ENCODE results near the gene TEX22.
A peak's percentile ranks its signal among the peaks of the same experiment; 100 is the strongest.
"Not testable (repeated sequence)": the region's sequence is repeated elsewhere in the genome, so short reads cannot be mapped to it uniquely, and the experiment has no call there.

Gene TEX22

DNA sequence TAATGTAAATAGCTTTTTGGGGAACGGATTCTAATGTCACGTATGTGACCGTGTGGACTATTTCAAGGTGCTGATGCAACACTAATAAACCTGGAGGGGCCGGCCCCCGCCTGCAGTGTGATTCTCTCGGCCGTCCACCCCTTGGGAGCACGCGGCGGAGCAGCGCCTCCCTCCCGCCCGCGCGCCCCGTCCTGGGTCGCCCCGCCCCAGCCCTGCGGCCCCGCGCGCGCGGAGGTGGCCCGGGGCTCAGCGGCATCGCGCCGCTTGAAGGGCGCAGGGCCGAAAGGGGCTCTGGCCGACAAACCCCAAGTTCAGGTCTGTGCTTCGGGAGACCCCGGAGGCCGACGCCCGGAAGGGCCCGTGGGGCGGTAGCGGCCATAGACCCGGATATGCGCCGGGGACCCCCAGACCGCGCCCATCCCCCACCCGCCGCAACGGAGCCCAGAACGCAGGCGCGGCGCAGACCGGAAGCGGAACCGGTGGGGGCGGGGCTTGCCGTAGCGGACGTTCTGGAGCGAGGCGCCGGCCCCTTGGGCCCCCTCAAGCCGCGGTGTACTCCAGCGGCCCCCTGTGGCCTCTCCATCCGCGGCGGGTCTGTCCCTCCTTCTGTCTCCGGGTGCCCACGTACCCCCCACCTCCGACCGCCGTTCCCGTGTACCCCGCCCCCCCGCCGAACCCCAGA lies at the start of gene TEX22:
TEX22 (plus strand) TSS at position 495 of the 682 bp plus-strand sequence. CDS start 803 bp downstream, outside the sequence.
- peak; percentile 26 for DNase-seq (ENCODE audit: low read depth)

GRCh38 chr14:105348945-105349699 lies 49.2 kb upstream of the TEX22 start:
- no peak for DNase-seq (ENCODE audit: low read depth)

- DNase-seq (ENCODE audit: low read depth), result no peak
Measured at GRCh38 chr14:105349992-105350391, 48.3 kb upstream of the TEX22 start.

DNA sequence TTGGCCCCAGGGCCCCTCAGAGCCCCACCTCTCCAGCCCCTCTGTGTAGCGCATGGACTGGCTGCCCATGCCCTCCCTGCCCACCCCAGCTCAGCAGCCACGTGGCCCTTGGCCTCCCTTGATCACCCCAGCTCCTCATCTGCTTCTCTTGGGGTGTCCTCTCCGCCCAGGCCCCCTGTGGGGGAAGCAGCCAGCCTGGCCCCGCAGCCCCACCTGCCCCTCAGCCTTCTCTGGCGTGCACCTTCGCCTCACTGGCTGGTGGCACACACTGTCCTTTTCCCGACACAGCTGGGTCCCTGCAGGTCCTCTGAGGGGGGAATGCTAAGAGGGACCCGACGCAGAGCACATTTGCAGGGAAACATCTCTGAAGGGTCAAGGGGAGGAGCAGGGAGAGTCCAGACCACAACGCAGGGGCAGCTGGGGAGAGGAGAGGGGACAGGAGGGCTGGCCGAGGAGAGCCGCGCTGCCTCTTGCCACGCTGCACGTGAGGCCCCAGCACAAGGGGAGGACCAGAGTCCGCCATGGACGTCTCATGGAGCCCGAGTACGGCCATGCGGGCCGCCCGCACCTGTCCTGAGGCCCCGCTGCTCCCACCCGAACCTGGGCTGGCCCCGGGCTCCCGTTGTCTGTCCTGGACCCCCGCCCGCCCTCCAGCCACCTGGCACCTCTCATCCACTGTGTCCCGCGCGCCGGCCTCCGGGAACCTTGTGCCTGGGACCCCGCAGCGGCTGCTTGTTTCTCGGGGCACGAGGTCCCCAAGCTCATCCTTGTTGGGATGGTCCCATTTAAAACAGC lies 47.7 kb upstream of the TEX22 start:
- DNase-seq (ENCODE audit: low read depth), result no peak

DNA sequence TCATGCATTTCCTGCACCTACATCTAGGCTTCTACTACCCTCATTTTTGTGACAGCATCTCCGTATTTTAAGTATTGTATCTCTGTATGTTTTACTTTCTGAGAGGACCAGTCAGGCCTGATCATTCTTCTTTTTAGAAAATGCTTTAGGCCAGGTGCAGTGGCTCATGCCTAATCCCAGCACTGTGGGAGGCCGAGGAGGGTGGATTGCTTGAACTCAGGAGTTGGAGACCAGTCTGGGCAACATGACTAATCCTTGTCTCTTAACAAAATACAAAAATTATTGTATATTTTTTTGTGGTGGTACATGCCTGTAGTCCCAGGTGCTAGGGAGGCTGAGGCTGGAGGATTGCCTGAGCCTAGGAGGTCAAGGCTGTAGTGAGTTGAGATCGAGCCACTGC lies 46.9 kb upstream of the TEX22 start:
- no peak for DNase-seq (ENCODE audit: low read depth)

DNA sequence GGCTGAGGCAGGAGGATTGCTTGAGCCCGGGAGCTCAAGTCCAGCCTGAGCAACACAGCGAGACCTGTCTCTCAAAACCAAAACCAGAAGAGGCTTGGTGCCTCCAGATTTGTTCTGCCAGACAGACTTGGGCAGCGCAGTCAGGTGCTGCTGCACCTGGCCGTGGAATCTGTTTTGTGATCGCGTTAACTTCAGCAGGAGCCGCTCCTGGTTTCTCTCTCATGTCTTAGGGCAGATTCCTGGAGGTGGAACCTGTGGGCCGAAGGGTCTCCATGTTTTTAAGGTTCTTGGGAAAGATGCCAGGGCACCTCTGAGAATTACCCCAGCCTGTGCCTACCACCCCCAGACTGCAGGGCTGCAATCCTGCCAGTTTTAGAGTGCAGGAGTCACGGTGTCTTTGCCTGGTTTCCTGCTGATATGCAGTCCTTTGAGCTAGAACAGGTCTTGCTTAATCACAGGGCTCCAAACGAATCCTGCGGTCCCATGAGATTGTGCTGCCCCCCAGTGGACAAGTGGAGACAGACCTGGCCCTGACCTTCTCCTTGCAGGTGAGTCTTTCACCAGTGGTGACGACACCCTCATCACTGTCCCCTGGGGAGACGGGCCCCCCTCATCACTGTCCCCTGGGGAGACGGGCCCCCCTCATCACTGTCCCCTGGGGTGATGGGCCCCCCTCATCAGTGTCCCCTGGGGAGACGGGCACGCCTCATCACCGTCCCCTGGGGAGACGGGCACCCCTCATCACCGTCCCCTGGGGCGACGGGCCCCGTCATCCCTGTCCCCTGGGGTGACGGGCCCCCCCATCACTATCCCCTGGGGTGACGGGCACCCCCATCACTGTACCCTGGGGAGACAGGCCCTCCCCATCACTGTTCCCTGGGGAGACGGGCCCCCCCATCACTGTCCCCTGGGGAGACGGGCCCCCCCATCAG lies 46.2 kb upstream of the TEX22 start:
- DNase-seq (ENCODE audit: low read depth), result peak; percentile 45

GRCh38 chr14:105353136-105353535 lies 45.2 kb upstream of the TEX22 start:
- DNase-seq (ENCODE audit: low read depth), result no peak

- no peak for DNase-seq (ENCODE audit: low read depth)
Measured at GRCh38 chr14:105354541-105354940, 43.8 kb upstream of the TEX22 start.

GRCh38 chr14:105355049-105355575 lies 43.2 kb upstream of the TEX22 start:
- DNase-seq (ENCODE audit: low read depth), result no peak

DNA sequence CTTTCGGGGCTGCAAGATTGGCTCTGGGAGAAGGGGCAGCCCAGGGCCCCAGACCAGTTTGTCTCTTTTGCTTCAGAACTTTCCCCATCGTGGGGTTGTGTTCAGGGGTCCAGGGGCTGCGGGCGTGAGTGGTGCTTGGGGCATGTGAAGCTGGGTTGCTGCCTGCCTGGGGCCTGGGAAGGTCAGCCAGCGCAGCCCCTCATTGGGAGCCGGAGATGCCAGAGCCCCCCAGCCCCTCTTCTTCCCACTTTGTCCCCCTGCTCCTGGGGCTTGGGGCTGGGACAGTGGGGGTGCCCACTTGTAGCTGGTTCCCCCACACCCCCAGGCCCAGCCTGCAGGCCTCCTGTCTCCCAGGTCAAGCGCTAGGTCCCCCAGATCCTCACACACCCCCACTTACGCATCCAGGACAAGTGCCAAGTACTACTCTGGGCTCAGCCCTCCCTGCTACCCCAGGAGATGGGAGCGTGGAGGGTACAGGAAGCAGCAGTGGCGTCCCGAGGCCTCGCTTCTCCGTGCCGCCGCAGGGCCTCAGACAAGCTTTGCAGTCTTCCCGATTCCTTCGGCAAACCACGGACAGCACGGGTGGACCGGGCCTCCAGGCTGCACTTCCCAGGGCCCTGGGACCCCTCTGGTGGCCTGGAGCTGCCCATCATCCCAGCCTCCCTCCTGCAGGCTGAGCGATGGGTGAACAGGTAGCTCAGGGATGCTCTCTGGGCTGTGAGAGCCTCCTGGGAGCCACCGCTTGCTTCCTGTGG lies 42.3 kb upstream of the TEX22 start:
- no peak for DNase-seq (ENCODE audit: low read depth)

GRCh38 chr14:105356927-105357326 lies 41.4 kb upstream of the TEX22 start:
- DNase-seq (ENCODE audit: low read depth), result no peak

DNA sequence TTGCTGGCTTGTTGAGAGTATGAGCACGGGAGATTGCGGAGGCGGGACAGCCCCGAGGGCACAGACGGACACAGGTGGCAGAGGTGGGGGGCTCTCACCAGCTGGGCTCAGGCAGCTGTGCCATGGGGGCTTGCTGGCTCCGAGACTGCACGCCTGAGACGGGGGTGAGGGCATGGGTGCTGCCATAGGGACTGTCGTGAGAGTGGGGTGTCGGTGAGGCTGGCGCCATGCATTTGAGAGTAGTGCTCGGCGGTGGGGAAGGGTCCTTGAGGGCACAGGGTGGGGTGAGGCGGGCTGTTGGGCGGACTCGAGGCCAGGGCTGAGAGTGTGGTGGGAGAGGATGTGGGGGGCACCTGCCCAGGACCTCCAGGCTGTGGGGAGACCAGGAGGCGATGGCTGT lies 40.7 kb upstream of the TEX22 start:
- no peak for DNase-seq (ENCODE audit: low read depth)

DNA sequence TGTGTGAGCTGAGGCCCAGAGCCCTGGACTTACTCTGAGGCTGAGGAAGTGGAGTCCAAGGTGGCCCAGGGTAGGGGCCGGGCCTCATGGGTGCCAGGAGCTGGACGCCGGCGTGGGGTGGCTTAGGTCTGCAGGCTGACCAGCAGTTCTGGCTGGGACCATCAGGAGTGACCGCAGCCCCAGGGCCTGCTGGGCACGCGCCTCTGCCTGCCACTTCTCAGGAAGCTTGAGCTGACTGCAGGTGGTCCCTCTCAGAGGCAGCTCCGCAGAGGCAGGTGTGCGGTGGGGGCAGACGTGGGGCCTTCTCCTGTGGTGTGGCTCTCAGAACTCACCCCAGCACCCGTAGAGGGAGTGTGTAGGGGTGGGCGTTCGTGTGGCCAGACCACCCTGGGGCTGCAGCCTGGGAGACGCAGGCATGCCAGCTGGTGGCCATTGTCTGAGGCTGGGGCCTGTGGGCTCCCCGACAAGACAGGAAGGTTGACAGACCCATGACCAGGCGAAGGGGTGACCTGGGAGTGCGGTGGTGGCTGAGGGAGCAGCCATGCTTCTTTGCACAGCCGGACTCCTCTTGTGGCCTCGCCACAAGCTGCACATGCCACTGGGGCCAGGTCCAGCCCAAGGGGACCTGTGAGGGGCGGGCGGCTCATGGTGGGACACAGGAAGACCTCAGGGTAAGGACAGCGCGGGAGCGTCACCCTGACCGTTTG lies 40.0 kb upstream of the TEX22 start:
- no peak for DNase-seq (ENCODE audit: low read depth)

DNA sequence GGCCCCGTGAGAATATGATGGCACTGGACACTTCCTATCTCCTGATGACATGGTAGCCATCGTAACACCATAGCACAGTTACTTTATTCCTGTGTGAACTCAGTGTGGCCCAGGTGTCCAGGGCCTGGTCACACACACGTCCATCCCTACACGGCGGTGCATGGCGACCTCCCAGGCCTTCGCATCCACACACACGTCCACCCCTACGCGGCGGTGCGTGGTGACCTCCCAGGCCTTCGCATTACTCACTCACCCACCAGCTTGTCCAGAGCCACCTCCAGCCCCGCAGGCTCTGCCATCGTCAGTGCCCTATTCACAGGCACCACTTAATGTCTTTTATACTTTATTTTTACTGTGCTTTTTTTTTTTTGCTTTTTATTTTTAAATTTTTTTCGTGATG lies 39.4 kb upstream of the TEX22 start:
- no peak for DNase-seq (ENCODE audit: low read depth)

DNA sequence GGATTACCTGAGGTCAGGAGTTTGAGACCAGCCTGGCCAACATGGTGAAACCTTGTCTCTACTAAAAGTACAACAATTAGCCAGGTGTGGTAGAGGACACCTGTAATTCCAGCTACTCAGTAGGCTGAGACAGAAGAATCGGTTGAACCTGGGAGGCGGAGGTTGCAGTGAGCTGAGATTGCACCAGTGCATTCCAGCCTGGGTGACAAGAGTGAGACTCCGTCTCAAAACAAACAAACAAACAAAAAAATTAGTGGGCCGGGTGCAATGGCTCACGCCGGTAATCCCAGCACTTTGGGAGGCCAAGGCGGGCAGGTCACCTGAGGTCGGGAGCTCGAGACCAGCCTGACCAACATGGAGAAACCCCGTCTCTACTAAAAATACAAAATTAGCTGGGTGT lies 36.9 kb upstream of the TEX22 start:
- DNase-seq (ENCODE audit: low read depth), result not testable (repeated sequence)

- DNase-seq (ENCODE audit: low read depth), result peak; percentile 51
Measured at GRCh38 chr14:105363847-105364708, 34.3 kb upstream of the TEX22 start.

GRCh38 chr14:105365101-105365500 lies 33.2 kb upstream of the TEX22 start:
- DNase-seq (ENCODE audit: low read depth), result no peak

DNA sequence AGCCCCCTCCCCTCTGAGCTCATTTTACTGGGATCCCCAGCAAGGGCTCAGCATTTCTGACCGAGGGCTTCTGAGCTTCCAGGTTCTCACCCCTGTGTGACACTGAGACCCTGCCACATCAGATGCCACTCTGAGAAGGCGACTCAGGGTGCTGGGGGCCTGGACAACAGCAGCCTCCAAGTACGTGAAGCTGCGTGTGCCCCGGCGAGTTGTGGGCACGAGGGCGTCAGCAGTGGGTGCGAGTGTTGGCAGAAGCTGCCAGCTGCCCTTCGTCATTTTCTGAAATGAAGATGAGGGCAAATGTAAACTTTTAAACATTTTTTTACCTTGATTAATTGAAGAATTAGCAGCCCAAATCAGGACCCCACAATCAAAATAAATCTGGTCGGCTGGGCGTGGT lies 32.7 kb upstream of the TEX22 start:
- no peak for DNase-seq (ENCODE audit: low read depth)

Data from HS-5 (cell line).